Loucy (cell line): ENCODE measurements around the gene DNM2.

ENCODE experiments used
- H2AFZ ChIP-seq: fragments of 200-600 bp; sonication (generic); 2 replicates; pipeline ENCODE4 v1.6.0; 2016; ENCODE audit warnings: antibody characterized with exemption, mild to moderate bottlenecking, low read length, moderate library complexity
- H3F3A ChIP-seq: fragments of 200-600 bp; 2 replicates; pipeline ENCODE4 v1.6.0; 2016; ENCODE audit warnings: antibody characterized with exemption, low read depth, mild to moderate bottlenecking
- H3K27me3 ChIP-seq: fragments of 200-600 bp; sonication (generic); 2 replicates; pipeline ENCODE4 v1.6.1; 2014; ENCODE audit warnings: low read length, mild to moderate bottlenecking; ENCODE audit not compliant: insufficient read depth, poor library complexity, severe bottlenecking
- H3K36me3 ChIP-seq: fragments of 200-600 bp; sonication (generic); 2 replicates; pipeline ENCODE4 v1.6.1; 2016; ENCODE audit warnings: low read length; ENCODE audit not compliant: insufficient read depth
- H3K4me1 ChIP-seq: fragments of 200-600 bp; sonication (generic); 2 replicates; pipeline ENCODE4 v1.5.1; 2014; ENCODE audit warnings: low read length, mild to moderate bottlenecking; ENCODE audit not compliant: insufficient read depth, poor library complexity, severe bottlenecking
- H3K4me2 ChIP-seq: fragments of 200-600 bp; sonication (generic); 2 replicates; pipeline ENCODE4 v1.6.0; 2014; ENCODE audit warnings: antibody characterized with exemption, low read length, low read depth, mild to moderate bottlenecking; ENCODE audit not compliant: poor library complexity, severe bottlenecking
- H3K4me3 ChIP-seq: fragments of 200-600 bp; sonication (generic); 2 replicates; pipeline ENCODE4 v1.5.1; 2014; ENCODE audit warnings: low read length, mild to moderate bottlenecking, mixed read lengths; ENCODE audit not compliant: poor library complexity, severe bottlenecking
- H3K79me2 ChIP-seq: fragments of 200-600 bp; sonication (generic); 2 replicates; pipeline ENCODE4 v1.6.1; 2014; ENCODE audit warnings: low read length; ENCODE audit not compliant: insufficient read depth
- H3K9ac ChIP-seq: fragments of 200-600 bp; sonication (generic); 2 replicates; pipeline ENCODE4 v1.6.0; 2014; ENCODE audit warnings: mild to moderate bottlenecking, low read depth, low read length, moderate library complexity; ENCODE audit not compliant: poor library complexity, severe bottlenecking
- H3K9me2 ChIP-seq: fragments of 200-600 bp; sonication (generic); replicated peaks from 2 replicates; pipeline ENCODE4 v1.6.1; 2016; ENCODE audit warnings: low read depth, low read length, mixed read lengths
- H3K9me3 ChIP-seq: fragments of 200-600 bp; sonication (generic); 2 replicates; pipeline ENCODE4 v1.6.1; 2014; ENCODE audit warnings: mild to moderate bottlenecking, antibody characterized with exemption, low read length, low read depth; ENCODE audit not compliant: insufficient read depth
- H4K20me1 ChIP-seq: fragments of 200-600 bp; sonication (generic); 2 replicates; pipeline ENCODE4 v1.6.0; 2014; ENCODE audit warnings: antibody characterized with exemption, low read length, mild to moderate bottlenecking; ENCODE audit not compliant: insufficient read depth, poor library complexity, severe bottlenecking
- CTCF ChIP-seq: fragments of 200-600 bp; sonication (generic); conservative IDR thresholded peaks from 2 replicates; pipeline ENCODE4 v1.5.1; 2014; ENCODE audit warnings: mild to moderate bottlenecking, antibody characterized with exemption, low read length
- EZH2phosphoT487 ChIP-seq: fragments of 200-600 bp; IDR thresholded peaks from 2 replicates; pipeline ENCODE4 v1.6.1; 2018; ENCODE audit warnings: antibody characterized with exemption, mild to moderate bottlenecking, moderate library complexity, borderline replicate concordance

The DNM2 gene

GRCh38 chr19:10861103-10861651, 143.3 kb downstream of the DNM2 start:
- Histone ChIP-seq H3K9ac (no peak overlapping the region), H3K9me2 (no peaks in the 10 kb centered on the region), H3K79me2 (no peaks in the 10 kb centered on the region), H2AFZ (peak overlapping the region; percentile 25), H3K4me1 (no peaks in the 10 kb centered on the region), H3K27me3 (no peaks in the 10 kb centered on the region), H3K36me3 (no peaks in the 10 kb centered on the region), H3K4me2 (no peak overlapping the region), H3K4me3 (no peak overlapping the region), H3K9me3 (no peaks in the 10 kb centered on the region), H4K20me1 (no peaks in the 10 kb centered on the region), H3F3A (no peaks in the 10 kb centered on the region)
- peak; percentile 66 for TF ChIP-seq CTCF
- no peak for TF ChIP-seq EZH2phosphoT487

- no peaks in the 10 kb centered on the region for H4K20me1 ChIP-seq
- H3F3A ChIP-seq = no peaks in the 10 kb centered on the region
- H3K9me3 ChIP-seq = no peaks in the 10 kb centered on the region
- H3K4me1 ChIP-seq = no peaks in the 10 kb centered on the region
- no peak overlapping the region for H2AFZ ChIP-seq
- no peaks in the 10 kb centered on the region for H3K79me2 ChIP-seq
- no peak overlapping the region for H3K9ac ChIP-seq
- H3K4me3 ChIP-seq = no peak overlapping the region
- no peaks in the 10 kb centered on the region for H3K36me3 ChIP-seq
- H3K27me3 ChIP-seq = no peaks in the 10 kb centered on the region
- H3K9me2 ChIP-seq = no peaks in the 10 kb centered on the region
- H3K4me2 ChIP-seq = no peak overlapping the region
- TF ChIP-seq CTCF = no peak
- no peak for TF ChIP-seq EZH2phosphoT487
Observed at GRCh38 chr19:10862561-10863106, 144.8 kb downstream of the DNM2 start.

GRCh38 chr19:10863107-10863717, 145.3 kb downstream of the DNM2 start:
- Histone ChIP-seq H3K9me2 (no peaks in the 10 kb centered on the region), H3K27me3 (no peaks in the 10 kb centered on the region), H3K4me3 (no peak overlapping the region), H2AFZ (no peak overlapping the region), H3K9ac (no peak overlapping the region), H3K4me1 (no peaks in the 10 kb centered on the region), H3K79me2 (no peaks in the 10 kb centered on the region), H3K9me3 (no peaks in the 10 kb centered on the region), H3F3A (no peaks in the 10 kb centered on the region), H4K20me1 (no peaks in the 10 kb centered on the region), H3K4me2 (no peak overlapping the region), H3K36me3 (no peaks in the 10 kb centered on the region)
- TF ChIP-seq EZH2phosphoT487 (no peak), CTCF (no peak)
